GM19468 (cell line): ENCODE data around the gene ASB1.
"Not testable (repeated sequence)": the region's sequence is repeated elsewhere in the genome, so short reads cannot be mapped to it uniquely, and the experiment has no call there.

Source experiments
- ATAC-seq: cut with Tn5 transposase; IDR thresholded peaks from one replicate; pipeline ENCODE4 v1.9.1; 2021; ENCODE audit warnings: mild to moderate bottlenecking, moderate library complexity, moderate number of reproducible peaks; ENCODE audit not compliant: unreplicated experiment; ENCODE audit errors: extremely low read depth

Gene ASB1

DNA sequence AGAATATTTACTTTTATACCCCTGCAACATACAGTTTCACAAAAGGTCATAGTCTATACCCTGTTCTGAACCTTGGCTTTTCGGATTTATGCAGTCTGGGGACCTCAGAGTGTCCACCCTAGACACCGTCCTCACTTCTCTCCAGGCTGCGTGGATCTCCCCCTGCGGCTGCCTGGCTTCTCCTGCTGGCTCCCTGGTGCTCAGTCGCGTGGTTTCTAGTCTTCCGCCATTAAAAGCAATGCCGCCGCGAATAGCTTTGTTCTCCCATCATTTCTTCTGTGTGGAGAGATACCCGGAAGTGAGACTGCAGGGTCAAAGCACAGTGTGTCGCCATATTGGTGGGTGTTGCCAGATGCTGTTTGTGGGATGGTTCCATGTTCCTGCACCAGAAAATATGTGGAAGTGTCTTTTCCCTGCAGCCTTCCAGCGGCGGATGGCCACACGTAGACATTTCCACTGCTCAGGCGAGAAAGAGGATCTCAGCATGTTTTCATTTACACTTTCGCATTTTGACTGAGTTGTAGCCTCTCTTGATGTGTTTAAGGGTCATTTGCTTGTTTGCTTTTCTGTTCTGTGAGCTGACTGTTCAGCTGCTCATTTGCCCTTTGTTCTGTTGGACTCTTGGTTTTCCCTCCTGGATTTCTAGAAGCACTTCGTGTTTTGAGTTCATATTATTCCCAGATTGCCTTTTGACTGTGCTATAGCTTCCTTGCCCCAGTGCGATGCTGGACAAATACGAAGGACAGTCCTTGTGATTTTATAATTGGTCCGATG lies 22.9 kb upstream of the ASB1 start:
- ATAC-seq, result no peak

DNA sequence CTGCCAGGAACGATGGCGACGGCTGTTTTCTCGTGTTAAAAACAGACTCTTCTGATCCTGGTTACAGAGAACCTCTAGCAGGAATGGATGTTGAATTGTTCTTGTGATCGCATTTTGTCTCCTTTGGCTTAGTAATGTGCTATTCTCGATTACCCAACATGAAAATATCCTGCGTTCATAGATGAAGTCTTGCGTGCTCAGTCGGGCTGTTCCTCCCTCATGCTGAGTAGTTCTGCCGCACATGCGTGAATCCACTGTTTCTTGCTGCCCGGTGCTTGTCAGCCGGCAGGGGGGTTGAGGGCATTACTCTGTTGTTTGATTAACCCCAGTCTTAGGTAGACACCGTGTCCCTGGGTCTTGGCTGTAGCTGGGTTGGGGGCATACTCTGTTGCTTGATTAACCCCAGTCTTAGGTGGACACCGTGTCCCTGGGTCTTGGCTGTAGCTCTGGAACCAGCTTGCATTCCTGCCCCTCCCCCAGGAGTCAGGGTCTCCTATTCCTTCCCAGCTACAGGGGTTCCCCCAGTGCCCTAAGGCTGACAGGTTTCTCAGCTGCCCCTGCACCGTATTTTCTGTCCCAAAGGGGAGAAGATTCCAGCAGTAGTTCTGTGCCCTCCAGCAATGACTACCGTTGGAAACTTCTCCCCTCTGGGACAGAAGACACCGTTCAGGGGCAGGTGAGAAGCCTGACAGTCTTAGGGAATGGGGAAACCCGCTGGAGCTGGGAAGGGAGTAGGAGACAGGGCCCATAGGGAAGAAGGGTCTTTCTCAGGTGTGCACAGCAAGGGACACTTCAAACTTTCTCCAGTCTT lies 22.1 kb upstream of the ASB1 start:
- ATAC-seq, result no peak

DNA sequence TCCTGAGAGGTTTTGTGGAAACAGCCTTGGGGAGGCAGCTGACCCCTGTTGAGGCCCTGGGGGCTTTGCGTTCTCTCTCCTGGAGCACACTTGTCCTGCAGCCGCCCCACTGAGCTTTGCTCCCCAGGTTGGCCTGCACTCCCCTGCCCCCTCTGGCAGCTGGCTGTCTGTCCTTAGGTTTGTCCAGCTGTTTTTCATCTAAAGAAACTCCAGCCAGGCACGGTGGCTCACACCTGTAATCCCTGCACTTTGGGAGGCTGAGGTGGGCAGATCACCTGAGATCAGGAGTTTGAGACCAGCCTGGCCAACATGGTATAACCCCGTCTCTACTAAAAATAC lies 21.5 kb upstream of the ASB1 start:
- not testable (repeated sequence) for ATAC-seq

DNA sequence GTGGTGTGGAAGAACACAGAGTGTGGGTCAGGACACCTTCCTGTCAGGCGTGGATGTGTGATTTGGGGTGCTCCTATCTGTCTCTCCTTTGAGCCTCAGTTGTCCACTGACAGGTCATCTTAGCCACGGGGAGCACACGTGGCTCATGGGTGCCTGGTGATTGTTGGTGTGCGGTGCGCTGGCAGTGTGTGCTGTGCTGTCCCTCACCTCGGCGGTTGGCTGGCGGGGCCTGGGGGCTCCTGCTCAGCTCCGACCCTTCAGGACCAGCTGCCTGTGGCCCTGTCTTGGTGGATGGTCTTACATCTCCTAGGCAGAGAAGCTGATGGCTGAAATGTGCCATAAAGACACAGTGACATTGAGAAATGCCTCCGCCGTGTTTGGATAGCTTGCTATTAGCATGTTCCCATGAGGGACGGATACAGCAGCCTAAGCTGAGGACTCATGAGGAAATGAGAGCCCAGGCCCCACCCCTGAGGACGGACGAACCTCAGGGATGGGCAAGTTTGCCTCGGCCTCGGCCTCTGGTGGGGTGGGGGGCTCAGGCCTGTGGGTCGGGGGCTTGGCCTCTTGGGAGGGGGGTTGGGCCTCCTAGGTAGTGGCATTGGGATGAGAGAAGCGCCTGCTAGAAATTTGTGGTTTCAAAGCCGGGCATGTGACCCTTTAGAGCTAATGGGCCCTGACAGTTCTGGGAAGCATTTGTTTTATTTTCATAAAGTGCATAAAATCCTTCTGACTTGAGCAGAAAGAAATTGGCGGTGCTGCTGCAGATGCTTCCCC lies 20.3 kb upstream of the ASB1 start:
- ATAC-seq, result no peak

DNA sequence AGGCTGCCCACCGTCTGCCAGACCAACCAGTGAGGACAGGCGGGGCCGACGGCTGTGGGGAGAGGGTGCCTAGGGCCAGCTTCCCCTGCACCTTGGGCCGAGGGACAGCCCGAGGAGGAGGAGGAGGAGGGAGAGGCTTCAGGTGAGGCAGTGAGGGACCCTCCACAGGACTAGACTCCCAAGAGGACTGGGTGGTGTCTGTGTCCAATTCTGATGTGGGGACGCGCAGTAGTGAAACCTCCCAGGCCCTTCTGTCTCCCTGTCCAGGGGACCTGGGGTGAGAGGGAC lies 19.8 kb upstream of the ASB1 start:
- no peak for ATAC-seq

DNA sequence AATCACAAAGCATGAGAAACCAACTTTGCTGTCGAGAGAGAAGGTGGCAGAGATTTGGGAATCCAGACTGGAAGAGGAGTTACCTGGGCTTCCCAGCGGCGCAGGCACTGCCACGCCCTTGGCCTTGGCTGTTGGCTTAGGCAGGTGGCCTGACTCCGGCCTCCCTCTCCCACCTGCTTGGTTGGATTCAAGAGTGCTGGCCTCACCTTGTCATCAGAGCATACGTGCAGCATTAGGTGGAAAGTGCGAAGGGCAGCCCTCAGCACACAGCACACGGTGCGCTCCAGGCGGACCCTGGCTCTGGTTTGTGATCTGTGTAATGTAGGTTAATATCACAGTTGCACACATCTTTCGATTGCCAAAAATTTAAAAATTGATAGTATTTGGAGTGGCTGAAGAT lies 19.2 kb upstream of the ASB1 start:
- no peak for ATAC-seq

DNA sequence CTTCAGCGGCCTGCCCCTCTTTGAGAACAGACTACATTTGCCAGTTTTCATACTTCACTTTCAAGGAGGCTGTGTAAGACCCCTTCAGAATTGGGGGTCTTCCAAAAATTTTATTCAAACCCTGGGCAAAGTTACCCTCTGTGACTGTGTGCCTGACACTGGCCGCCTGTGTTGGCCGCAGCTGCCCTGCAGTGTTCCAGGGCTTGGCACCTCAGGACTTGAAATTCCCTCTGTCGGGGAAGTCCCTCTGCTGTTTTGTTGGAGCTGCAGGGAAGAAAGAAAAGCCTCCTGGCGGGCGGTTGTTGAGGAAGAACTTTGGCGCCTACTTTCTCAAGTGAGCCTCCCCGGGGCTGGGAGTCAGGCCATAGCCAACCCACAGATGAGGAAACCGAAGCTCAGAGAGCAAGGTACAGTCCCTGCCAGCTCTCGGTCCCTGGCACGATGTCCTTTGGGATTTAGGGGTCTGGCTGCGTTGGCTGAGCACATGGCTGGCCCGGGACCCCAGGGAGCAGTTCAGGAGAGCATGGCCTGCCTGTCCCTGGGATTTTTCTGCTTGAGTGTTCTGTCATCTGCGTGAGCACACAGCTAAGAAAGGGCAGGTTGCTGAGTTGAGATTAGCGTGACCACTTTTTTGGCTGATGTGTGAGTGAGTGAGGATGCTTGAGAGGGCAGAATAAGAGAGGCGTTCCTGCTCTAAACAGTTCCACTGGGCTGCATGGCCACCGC lies 17.9 kb upstream of the ASB1 start:
- no peak for ATAC-seq

DNA sequence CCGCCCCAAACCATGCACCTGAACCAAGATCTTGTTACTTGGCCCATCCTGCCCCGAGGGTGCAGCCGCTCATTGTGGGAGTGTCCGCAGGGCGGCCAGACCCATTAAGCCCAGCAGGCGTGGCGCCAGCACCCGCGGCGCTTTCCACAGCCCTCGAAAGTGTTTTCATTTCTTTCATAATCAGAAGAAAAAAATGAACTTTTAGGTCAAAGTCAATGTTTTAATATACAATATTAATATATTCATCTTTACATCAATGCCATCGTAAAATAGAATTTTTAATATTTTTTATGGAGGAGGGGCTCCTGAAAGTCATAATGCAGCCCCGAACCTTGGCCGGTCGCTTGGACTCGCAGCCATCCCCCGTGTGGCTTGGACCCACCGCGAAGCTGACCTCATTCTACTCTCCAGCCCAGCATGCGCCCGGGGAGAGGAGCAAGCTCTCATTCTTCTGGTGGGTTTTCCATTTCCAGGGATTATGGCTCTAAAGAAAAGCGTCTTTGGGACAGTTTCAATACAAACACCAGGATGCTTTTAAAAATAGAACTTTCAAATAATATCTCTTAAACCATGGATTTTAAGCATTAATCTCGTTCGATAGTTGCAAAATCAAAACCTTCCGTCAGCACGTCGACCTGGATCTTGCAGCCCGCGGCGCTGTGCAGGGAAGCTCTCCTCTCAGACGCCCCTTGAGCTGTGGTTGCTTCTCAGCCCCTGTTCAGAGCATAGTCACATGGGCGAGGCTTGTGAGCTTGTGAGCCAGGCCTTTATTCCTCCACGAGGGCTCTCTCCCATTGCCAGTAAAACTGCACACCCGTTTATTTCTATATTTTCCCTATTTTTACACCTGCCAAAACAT lies 17.2 kb upstream of the ASB1 start:
- no peak for ATAC-seq

DNA sequence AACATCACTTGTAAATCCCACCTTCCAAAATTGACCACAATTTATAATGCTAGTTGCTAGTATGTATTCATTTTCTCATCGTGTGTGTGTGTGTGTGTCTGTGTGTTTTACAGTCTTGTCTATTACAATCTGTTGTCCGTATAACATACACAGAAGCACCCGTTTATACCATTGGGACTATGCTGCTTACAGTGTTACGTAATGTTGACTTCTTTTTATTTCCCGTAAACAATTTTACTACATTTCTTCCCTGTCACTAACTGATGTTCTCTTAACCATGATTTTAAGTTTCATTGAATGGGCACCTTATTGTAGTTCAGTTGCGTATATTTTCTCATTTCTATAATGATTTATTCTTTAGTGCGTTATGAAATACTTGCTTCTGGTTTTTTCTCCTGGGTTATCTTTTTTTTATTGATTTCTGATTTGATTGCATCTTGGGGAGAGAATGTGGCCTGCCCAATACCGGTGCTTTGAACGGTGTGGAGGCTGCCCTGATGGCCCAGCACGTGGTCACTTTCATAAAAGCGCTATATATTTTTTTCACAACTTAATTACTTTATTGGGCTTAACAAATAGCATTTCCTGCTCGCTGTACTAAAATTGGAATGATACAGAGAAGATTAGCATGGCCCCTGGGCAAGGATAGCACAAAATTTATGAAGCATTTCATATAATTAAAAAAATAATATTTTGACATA lies 14.5 kb upstream of the ASB1 start:
- no peak for ATAC-seq

DNA sequence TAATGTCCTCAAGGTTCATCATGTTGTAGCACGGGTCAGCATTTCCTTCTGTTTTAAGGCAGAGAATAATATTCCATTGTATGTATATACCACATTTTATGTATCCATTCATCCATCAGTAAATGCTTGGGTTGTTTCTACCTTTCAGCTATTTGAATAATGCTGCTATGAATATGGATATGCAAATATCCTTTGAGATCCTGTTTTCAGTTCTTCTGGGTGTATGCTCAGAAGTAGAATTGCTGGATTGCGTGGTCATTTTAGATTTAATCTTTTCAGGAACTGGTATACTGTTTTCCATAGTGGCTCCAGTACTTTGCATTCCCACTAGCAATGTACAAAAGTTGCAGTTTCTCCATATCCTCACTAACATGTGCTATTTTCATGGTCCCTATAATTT lies 13.4 kb upstream of the ASB1 start:
- no peak for ATAC-seq

DNA sequence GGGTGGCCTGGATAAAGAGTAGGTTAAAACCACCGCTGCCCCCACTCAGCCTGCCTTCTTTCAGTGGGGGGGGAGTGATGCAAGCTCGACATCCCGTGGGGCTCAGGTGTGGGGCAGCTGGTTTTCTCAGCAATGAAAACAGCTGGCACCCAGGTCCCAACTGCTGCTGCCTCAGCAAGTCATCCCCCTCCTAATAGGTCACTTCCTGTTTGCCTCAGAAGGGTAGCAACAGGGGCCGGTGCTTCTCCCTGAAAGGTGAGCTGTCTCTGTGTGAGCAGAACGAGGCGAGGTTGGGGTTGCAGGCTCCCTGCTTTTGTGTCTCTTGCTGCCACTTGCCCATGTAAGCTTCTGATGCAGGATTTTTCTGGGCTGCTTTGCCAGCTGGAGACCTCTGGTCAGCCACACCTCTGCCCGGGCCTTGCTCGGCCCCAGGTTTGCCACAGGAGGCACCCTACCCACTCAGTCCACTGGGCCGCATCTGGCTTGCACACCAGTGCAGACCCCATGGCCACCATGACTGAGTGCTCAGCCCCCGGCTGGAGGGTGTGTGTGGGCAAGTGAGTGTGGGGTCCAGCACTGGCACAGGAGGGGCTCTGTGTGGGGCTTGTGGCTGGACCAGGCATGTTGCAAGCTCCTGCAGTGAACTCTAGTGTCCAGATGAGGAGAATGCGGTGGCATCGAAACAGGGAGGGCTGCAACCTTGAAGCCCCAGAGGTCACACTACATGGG lies 11.5 kb upstream of the ASB1 start:
- no peak for ATAC-seq

DNA sequence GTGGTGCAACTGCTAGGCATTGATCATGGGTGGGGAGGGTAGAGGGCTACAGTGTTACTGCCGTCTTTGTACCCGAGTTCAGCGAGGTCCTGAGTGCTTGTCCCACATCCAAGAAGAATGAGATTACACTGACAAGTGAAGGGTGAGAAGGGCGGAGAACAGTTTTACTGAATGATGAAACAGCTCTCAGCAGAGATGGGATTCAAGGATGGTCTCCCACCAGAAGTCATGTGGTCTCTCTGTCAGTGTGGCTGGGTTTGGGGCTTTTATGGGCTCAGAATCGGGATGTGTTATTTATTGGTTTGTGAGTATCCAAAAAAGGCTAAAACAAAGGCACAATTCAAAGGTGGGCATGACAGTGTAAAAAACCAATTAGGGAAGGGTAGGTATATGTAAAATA lies 10.8 kb upstream of the ASB1 start:
- ATAC-seq, result no peak

DNA sequence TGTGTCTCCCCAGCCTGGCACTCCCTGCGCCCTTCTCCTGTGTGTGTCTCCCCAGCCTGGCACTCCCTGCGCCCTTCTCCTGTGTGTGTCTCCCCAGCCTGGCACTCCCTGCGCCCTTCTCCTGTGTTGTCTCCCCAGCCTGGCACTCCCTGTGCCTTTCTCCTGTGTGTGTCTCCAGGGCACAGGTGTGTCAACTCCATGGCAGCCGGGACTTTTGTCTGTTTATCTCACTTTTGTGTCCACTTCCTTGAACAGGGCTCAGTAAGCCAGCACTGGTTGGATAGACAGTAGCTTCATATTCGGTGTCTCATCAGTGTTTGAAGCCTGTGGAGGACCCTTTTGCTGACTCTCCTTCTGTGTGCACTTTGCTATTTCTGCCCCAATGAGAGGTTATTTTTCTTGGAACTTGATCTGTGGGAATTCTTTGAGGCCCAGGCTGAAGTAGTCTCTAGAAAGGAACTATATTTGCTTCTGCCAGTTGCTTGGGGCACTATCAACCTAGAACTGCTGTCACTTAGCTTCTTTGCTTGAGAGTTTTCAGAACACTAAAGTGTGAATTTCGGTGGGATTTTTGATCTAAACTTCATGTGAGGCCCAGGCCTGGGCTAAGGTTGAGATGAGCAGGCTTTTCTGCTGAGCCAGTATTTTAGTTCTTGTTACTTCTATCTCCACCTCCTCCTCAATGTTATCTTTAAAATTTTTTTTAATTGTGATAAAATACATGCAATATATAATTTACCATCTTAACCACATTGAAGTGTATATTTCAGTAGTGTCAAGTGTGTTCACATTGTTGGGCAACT lies 8.3 kb upstream of the ASB1 start:
- no peak for ATAC-seq

DNA sequence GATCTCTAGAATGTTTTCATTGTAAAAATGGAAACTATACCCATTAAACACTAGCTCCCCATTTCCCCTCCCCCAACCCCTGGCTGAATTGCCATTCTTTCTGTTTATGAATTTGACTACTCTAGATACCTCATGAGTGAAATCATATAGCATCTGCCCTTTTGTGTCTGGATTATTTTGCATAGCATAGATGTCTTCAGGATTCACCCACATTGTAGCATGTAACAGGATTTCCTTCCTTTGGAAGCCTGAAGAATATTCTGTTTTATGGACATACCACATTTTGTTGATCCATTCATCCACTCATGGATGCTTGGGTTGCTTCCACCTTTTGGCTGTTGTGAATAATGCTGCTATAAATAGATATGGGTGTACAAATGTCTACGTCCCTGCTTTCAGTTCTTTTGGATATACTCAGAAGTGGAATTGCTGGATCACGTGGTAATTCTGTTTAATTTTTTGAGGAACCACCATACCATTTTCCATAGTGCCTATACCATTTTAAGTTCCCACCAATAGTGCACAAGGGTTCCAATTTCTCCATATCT lies 7.7 kb upstream of the ASB1 start:
- no peak for ATAC-seq

DNA sequence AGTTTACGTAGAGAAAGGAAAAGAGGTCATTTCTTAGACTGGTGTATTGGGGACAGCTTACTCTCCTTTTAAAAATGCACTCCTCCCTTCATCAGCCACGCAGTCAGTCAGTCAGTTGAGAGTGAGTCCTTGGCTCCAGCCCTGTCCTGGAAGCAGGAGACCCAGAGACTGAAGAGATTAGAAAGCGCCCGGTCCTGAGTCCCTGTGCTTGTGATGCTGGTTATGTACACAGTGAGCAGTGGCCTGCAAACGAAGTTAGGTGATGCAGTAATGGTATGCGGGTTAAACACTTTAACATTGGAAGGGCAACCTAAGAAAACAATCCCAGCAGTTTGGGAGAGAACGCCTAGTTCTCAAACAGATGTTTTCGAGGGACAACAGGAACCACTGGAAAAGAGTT lies 6.3 kb upstream of the ASB1 start:
- ATAC-seq, result no peak

DNA sequence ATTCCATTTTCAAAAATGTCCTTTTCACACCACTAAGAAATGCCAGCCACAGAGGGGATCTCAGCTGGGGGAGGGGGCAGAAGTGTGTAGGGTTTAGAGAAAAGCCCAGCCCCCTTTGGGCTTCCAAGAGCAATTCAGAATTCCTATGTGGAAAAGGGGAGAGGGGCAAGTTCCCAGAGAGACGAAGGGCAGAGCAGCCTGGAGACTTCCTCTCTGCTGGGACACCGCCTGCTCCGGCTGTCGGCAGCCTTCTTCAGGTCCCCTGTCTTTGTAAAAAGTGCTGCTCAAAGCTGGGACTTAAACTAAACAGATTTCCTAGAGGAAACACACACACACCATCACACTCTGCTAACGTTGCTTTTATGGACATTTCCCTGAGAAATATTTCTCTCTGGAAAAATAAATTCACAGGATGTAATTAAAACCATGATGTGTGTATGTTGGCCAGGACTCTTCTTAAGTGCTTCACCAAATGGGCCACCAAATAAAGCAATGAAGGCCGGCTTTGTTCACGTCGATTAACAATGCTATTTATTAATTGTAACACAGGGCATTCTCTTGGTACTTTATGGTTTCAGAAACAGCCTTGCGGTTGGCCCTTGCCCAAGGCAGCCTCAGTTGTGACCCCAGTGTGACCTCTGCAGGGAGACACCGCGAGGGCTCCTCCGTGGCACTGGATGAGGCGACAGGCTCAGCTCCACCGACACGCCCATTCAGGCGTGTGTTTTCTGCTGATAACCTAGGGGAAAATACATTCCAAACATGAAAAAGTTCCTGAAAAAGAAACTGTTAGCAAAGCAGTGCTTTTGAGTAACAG lies 5.6 kb upstream of the ASB1 start:
- ATAC-seq, result no peak

DNA sequence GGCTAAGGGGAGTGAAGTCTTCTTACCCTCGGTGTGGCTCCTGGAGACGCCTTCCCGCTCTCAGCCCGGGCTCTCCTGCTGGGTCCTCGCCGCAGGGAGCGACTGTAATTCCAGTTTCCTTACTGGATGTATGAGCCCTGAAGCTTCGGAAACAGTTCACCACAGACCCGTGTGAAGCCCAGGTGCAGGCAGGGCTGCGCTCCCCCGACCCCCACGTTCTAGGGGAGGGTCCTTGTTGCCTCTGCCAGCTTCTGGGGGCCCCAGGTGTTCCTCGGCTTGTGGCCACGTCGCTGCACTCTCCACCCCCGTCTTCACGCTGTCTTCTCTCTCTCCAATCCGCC lies 5.1 kb upstream of the ASB1 start:
- ATAC-seq, result no peak
